T-helper 17 cell (primary cell): ENCODE data around the gene IRF5. TPM values are rescaled to one million over a fixed set of nuclear protein-coding genes. Genes with fewer than 3 reads are reported as not detected.
A peak's percentile ranks its signal among the peaks of the same experiment; 100 is the strongest.
"Not testable (repeated sequence)": the region's sequence is repeated elsewhere in the genome, so short reads cannot be mapped to it uniquely, and the experiment has no call there.

ENCODE experiments used
- ATAC-seq: fragments of 150-1000 bp; cut with Tn5 transposase; 2 replicates; pipeline ENCODE4 v1.10.0; 2021; ENCODE audit warnings: mild to moderate bottlenecking, moderate library complexity
- DNase-seq, 3 donors: peaks; one replicate each; pipeline versions ENCODE4 v3.0.0 to v3.0.0-alpha.2; 2020 to 2021
- H3K9me3 ChIP-seq: one replicate; pipeline ENCODE4 v1.7.0; 2013; ENCODE audit warnings: low read length, mild to moderate bottlenecking; ENCODE audit not compliant: control insufficient read depth, poor library complexity, severe bottlenecking
- H3K27ac Mint-ChIP-seq: one replicate; pipeline ENCODE4 v1.8.0; 2022; ENCODE audit warnings: mild to moderate bottlenecking, moderate library complexity, mixed read lengths
- H3K27me3 Mint-ChIP-seq: one replicate; pipeline ENCODE4 v1.8.0; 2022; ENCODE audit warnings: mixed read lengths
- H3K36me3 Mint-ChIP-seq: one replicate; pipeline ENCODE4 v1.8.0; 2022; ENCODE audit warnings: low read depth, mixed read lengths
- H3K4me1 Mint-ChIP-seq: one replicate; pipeline ENCODE4 v1.8.0; 2022; ENCODE audit warnings: mild to moderate bottlenecking, mixed read lengths
- H3K4me3 Mint-ChIP-seq: one replicate; pipeline ENCODE4 v1.8.0; 2022; ENCODE audit warnings: mild to moderate bottlenecking, moderate library complexity, mixed read lengths
- total RNA-seq, 4 donors: library from RNA in 2 of 4; stranded (reverse) in 2 of 4; gene quantifications; one replicate each; pipeline ENCODE4 v1.2.3 and lab custom pipeline; 2022 to 2026

IRF5 gene
- total RNA-seq, 2 donors from 2014 or later, result 12.5 to 13.6 TPM

DNA sequence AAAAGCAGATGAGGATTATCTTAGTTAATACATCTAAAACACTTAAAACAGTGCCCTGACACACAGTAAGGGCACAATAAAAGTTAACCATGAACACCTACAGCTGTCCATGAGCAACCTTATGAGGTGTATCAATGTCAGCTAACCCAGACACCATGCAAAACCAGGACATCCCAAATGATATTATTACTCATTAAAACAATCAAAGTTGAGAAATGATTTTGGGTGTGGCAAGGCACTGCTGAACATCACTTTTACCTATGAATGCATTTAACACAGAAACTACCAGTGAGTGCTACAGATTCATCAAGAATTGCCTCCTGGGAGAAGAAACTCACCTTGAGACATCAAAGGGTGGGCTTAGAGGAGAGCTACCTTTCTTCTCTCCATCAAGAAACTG lies 18.3 kb downstream of the IRF5 start:
- ATAC-seq (no peak), DNase-seq (no peak)
- no peak overlapping the region for H3K4me3 Mint-ChIP-seq
- no peaks in the 10 kb centered on the region for H3K27me3 Mint-ChIP-seq
- no peak overlapping the region for H3K27ac Mint-ChIP-seq
- peaks cover 4% of the 10 kb centered on the region for H3K4me1 Mint-ChIP-seq
- no peaks in the 10 kb centered on the region for H3K9me3 ChIP-seq
- no peaks in the 10 kb centered on the region for H3K36me3 Mint-ChIP-seq

DNA sequence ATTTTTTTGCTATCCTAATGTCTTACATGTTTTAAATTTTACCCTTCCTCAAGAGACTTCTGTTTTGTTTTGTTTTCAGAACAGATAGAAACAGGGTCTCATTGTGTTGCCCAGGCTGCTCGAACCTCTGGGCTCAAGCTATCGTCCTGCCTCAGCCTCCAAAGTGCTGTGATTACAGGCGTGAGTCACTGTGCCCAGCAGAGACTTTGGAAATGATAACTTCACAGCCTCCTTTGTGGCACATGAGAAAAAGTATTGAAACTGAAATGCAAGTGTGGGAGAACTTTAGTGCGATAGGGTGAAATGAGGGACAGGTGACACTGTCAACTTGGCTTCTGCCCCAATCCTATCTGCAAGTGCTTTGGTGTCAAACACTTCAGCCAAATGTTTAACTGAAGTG lies 21.6 kb downstream of the IRF5 start:
- H3K9me3 ChIP-seq, result no peaks in the 10 kb centered on the region
- Mint-ChIP-seq H3K36me3 (peaks cover 3% of the 10 kb centered on the region), H3K27me3 (no peaks in the 10 kb centered on the region), H3K27ac (no peak overlapping the region), H3K4me1 (peaks cover 8% of the 10 kb centered on the region), H3K4me3 (no peak overlapping the region)
- no peak for DNase-seq
- no peak for ATAC-seq

DNA sequence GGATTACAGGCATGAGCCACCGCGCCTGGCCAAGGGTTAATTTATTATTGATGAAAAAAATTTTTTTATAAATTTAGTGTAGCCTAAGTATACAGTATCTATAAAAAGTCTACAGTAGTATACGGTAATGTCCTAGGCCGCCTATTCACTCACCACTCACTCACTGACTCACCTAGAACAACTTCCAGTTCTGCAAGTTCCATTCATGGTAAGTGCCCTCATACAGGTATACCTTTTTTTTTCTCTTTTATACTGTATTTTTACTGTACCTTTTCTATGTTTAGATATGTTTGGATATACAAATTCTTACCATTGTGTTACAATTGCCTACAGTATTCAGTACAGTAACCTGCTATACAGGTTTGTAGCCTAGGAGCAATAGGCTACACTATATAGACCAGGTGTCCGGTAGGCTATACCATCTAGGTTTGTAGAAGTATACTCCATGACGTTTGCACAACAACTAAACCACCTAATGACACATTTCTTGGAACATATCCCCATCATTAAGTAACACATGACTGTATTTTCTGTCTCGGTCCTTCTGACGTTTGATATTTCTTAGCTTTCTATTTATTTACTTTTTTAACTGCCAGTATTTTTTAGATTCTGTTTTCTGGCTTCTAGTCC lies 23.4 kb downstream of the IRF5 start:
- Mint-ChIP-seq H3K4me3 (no peak overlapping the region), H3K4me1 (peaks cover 14% of the 10 kb centered on the region), H3K36me3 (peaks cover 8% of the 10 kb centered on the region), H3K27me3 (no peaks in the 10 kb centered on the region), H3K27ac (peak overlapping the region; percentile 59)
- DNase-seq (no peak), ATAC-seq (no peak)
- no peaks in the 10 kb centered on the region for H3K9me3 ChIP-seq

DNA sequence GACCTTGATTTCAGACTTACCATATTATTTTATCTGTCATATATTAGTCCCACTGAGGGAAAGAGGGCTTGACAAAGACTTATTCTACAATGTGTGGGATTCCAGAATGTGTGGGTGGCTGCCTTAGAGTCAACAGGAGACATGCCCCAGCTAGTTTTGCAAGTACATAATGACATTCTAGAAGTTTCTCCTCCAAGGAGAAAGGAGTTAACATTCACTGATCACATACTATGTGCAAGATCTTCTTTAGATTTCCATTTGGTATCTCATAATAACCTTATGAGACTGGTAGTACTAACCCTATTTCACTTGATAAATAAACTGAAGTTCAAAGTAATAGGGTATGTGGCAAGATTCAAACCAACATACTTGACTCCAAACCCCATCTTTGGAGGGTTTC lies 25.2 kb downstream of the IRF5 start:
- H3K4me3 Mint-ChIP-seq, result no peak overlapping the region
- DNase-seq (no peak), ATAC-seq (peak; percentile 35)
- peaks cover 14% of the 10 kb centered on the region for H3K4me1 Mint-ChIP-seq
- H3K27ac Mint-ChIP-seq, result peak overlapping the region; percentile 63
- peaks cover 8% of the 10 kb centered on the region for H3K36me3 Mint-ChIP-seq
- no peaks in the 10 kb centered on the region for H3K27me3 Mint-ChIP-seq
- H3K9me3 ChIP-seq, result no peaks in the 10 kb centered on the region

DNA sequence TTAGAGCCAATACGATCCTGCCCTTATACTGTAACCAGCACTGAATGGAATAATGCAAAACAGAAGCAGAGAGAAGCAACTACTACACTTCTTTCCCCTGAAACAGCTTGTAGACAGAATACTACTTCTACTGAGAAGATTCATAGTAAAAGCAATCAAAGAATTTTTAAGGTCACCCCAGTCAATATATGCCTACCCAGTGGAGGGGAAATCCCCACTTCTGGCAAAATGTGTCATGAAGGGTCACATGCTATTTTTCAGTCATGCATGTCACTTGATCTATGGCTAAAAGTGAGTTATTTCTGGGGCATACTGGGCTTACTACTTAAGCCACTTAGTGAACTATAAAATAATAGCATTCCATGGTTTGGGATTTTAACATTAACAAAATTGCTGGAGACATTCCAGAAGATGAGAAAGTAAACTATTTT lies 25.6 kb downstream of the IRF5 start:
- peak; percentile 89 for ATAC-seq
- no peak overlapping the region for H3K4me3 Mint-ChIP-seq

DNA sequence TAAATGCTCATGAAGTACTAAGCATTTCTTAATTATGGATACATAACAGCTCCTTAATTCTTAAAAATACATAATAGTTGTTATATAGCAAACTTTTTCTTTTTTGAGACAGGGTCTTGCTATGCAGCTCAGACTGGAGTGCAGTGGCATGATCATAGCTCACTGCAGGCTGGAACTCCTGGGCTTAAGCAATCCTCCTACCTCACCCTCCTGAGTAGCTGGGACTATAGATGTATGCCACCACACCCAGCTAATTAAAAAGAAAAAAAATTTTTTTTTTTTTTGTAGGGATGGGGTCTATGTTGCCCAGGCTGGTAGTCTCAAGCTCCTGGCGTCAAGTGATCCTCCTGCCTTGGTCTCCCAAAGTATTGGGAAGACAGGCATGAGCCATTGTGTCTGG lies 30.9 kb downstream of the IRF5 start:
- Mint-ChIP-seq H3K27ac (no peak overlapping the region), H3K4me1 (peaks cover 14% of the 10 kb centered on the region), H3K27me3 (no peaks in the 10 kb centered on the region), H3K36me3 (peaks cover 18% of the 10 kb centered on the region), H3K4me3 (no peak overlapping the region)
- DNase-seq (no peak), ATAC-seq (no peak)
- H3K9me3 ChIP-seq, result no peaks in the 10 kb centered on the region

More for the DNA sequence above, 25.6 kb downstream of the IRF5 start:
- H3K36me3 Mint-ChIP-seq, result peaks cover 8% of the 10 kb centered on the region
- H3K27ac Mint-ChIP-seq, result peak overlapping the region; percentile 63
- peaks cover 14% of the 10 kb centered on the region for H3K4me1 Mint-ChIP-seq
- no peaks in the 10 kb centered on the region for H3K9me3 ChIP-seq
- DNase-seq, result no peak
- no peaks in the 10 kb centered on the region for H3K27me3 Mint-ChIP-seq

DNA sequence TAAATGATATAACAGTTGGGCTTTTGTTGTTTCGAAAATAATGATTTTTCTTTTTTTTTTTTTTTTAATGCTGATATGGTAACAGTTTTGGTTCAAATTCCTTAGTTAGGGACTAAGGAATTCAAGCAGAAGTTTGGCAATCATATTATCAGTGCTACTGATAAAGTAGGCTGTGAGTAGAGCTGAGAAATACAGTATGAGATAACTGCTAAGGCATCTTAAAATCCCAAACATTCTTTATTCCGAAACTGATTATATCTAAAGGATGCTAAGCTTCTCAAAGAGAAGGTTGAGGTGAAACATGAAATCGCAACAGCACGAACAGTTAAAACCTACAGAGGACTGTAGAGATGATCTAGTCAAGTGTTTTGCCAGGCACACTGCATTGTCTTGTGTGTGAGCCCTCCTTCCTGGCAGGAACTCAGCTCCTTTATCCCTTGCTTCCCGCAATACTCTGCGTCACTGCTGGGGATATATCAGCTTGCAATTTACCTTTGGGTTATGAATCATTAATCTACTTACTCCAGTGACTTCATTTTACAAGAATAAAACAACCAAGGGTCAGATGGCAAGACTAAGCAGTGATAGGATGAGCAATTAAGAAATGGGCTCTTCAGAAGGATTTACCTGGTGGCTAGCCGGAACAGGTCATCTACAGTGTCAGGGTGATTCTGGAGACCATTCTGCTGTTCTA lies 36.7 kb downstream of the IRF5 start:
- peaks cover 12% of the 10 kb centered on the region for H3K36me3 Mint-ChIP-seq
- H3K4me3 Mint-ChIP-seq, result no peak overlapping the region
- H3K27me3 Mint-ChIP-seq, result no peaks in the 10 kb centered on the region
- ATAC-seq (no peak), DNase-seq (no peak)
- no peak overlapping the region for H3K27ac Mint-ChIP-seq
- peaks cover 7% of the 10 kb centered on the region for H3K4me1 Mint-ChIP-seq
- H3K9me3 ChIP-seq, result no peaks in the 10 kb centered on the region

DNA sequence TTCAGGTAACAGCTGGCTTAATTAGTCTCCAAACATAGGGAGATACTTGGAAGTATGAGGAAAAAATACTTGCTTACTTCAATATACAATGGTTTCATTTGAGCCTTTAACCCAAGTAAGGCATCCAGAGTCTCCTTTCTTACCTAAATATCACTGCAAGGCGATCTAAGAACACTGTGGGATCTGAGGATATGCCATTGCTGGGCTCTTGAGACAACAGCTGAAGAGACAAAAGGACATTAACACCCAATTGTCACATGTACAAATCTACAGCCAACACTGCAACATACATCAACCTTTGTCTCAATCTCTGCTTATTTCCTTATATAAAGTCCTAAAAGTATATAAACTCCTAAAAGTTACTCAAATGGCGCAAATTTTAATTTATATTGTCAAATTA lies 44.4 kb downstream of the IRF5 start:
- H3K36me3 Mint-ChIP-seq, result peaks cover 2% of the 10 kb centered on the region
- H3K4me3 Mint-ChIP-seq, result no peak overlapping the region
- DNase-seq, result no peak
- no peaks in the 10 kb centered on the region for H3K27me3 Mint-ChIP-seq
- no peaks in the 10 kb centered on the region for H3K9me3 ChIP-seq
- ATAC-seq, result no peak
- H3K27ac Mint-ChIP-seq, result peak overlapping the region; percentile 27
- H3K4me1 Mint-ChIP-seq, result no peaks in the 10 kb centered on the region

DNA sequence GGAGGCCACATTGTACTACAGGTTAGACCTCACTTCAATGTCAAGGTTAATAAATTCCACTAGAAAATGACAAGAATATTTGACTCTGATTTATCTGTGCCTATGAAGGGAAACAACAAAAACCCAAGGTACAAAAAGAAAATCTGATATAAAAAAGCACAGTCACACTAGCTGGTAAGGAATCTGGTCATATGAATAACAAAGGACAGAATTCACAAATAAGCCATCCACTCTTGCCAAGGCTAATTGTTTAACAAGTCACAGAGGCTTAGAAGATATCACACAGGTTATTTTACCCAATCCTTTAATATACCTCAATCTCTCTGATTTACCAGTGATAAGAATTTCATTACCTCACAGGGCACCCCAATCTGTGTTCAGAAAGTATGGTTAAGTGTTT lies 47.9 kb downstream of the IRF5 start:
- H3K9me3 ChIP-seq, result no peaks in the 10 kb centered on the region
- H3K4me1 Mint-ChIP-seq, result peaks cover 2% of the 10 kb centered on the region
- peaks cover 8% of the 10 kb centered on the region for H3K36me3 Mint-ChIP-seq
- H3K27ac Mint-ChIP-seq, result no peak overlapping the region
- no peak overlapping the region for H3K4me3 Mint-ChIP-seq
- H3K27me3 Mint-ChIP-seq, result no peaks in the 10 kb centered on the region
- DNase-seq, result no peak
- ATAC-seq, result no peak

DNA sequence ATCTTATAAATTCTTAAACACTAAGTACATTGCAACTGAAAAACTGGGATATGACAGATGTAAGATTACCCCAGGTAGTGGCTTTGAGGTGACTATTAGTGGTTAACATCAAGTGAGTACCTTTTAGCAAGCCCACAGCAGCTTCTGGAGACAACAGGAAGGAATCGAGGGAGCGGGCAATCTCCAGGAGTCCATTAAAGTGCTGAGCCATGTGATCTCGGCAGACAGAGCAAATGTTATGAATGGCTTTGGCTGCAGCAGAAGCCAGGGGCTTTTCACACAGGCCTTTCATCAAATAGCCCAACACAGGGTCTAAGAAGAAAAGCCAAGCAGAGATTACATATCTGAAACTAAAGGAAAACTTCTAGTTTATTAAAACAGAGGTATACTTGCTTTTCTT lies 48.9 kb downstream of the IRF5 start:
- H3K4me3 Mint-ChIP-seq, result no peak overlapping the region
- H3K27ac Mint-ChIP-seq, result no peak overlapping the region
- H3K4me1 Mint-ChIP-seq, result peaks cover 2% of the 10 kb centered on the region
- peaks cover 8% of the 10 kb centered on the region for H3K36me3 Mint-ChIP-seq
- ATAC-seq, result no peak
- no peaks in the 10 kb centered on the region for H3K9me3 ChIP-seq
- no peaks in the 10 kb centered on the region for H3K27me3 Mint-ChIP-seq
- no peak for DNase-seq

DNA sequence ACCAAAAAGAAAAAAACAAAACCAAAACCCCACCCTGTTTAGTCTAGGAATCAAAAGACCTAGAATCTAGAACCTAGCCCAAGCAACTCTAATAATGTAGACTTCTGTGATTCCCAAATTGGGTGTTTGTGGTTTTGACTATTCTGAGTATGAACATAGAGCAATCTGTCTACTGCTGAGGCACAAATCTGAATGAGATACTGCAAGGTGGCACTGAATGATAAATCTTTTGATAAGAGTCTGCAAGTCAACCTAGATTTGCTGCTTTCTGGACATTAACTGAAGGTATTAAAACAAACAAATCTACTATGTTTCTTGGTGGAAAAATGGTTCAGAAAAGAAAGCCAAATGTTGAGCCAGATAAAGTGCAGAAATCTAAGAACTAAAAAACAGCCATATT lies 50.6 kb downstream of the IRF5 start:
- peaks cover 8% of the 10 kb centered on the region for H3K36me3 Mint-ChIP-seq
- no peak overlapping the region for H3K27ac Mint-ChIP-seq
- peaks cover 2% of the 10 kb centered on the region for H3K4me1 Mint-ChIP-seq
- H3K27me3 Mint-ChIP-seq, result no peaks in the 10 kb centered on the region
- ATAC-seq (no peak), DNase-seq (no peak)
- no peak overlapping the region for H3K4me3 Mint-ChIP-seq
- H3K9me3 ChIP-seq, result no peaks in the 10 kb centered on the region

DNA sequence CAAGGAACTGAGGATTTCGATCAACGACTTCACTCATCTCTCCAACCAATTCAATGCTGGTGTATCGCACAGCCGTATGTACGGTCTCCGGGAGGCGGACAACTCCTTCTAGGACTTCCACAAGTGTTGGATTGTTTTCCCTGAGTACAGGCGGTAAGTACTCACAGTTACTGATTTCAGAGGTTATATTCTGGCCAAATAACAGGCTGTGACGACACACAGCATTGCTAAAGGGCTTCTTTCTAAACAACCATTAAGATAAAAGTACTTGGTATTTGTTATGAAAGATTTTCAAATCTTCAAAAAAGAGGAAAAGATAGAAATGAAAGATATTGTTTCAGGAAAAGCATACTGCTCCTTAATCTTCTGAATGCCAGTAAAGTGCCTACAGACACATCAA lies 52.2 kb downstream of the IRF5 start:
- no peak for DNase-seq
- Mint-ChIP-seq H3K36me3 (peaks cover 6% of the 10 kb centered on the region), H3K4me3 (no peak overlapping the region), H3K4me1 (peaks cover 2% of the 10 kb centered on the region), H3K27ac (no peak overlapping the region), H3K27me3 (no peaks in the 10 kb centered on the region)
- ATAC-seq, result no peak
- no peaks in the 10 kb centered on the region for H3K9me3 ChIP-seq

DNA sequence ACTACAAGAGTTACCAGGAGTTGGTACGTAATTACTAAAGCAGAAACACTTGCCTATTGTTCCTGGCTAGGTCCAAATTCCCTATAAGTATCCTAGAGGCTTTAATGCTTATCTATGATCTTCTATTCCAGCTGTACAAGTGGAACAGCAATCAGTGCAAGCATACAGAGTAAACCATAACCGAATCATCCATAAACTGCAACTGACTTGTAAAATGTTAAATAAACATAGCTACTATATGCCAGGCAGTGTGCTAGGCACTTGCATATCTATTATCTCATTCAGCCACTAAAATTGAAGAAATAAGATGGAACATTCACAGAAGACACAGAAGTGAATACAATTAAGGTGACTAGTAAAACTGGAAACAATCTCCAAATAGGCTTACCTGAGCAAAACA lies 55.7 kb downstream of the IRF5 start:
- Mint-ChIP-seq H3K36me3 (peaks cover 4% of the 10 kb centered on the region), H3K27ac (peak overlapping the region; percentile 16), H3K4me1 (no peaks in the 10 kb centered on the region), H3K4me3 (no peak overlapping the region), H3K27me3 (no peaks in the 10 kb centered on the region)
- H3K9me3 ChIP-seq, result no peaks in the 10 kb centered on the region
- ATAC-seq (no peak), DNase-seq (no peak)

DNA sequence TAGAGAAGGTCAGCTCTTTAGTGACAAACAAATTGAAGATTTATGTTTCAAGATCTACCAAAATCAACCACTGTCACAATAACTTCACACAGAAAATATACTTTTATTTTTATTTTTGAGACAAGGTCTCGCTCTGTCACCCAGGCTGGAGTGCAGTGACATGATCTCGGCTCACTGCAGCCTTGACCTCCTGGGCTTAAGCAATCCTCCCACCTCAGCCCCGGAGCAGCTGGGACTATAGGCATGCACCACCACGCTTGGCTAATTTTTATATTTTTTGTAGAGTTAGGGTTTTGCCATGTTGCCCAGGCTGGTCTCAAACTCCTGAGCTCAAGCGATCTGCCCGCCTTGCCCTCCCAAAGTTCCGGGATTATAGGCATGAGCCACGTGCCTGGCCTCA lies 56.8 kb downstream of the IRF5 start:
- ATAC-seq, H3K4me3 Mint-ChIP-seq, H3K9me3 ChIP-seq, H3K36me3 Mint-ChIP-seq, H3K27ac Mint-ChIP-seq, DNase-seq, H3K27me3 Mint-ChIP-seq, H3K4me1 Mint-ChIP-seq: not testable (repeated sequence)
